Duodenal mucosa (tissue), 2 donors: ENCODE data around the gene ASB6.
"Not testable (repeated sequence)": the region's sequence is repeated elsewhere in the genome, so short reads cannot be mapped to it uniquely, and the experiment has no call there.

Experiments used
- H3K27ac ChIP-seq: one replicate; pipeline ENCODE4 v1.7.0; 2013; ENCODE audit warnings: low read depth, low read length
- H3K27me3 ChIP-seq, 2 donors: one replicate each; pipeline ENCODE4 v1.7.0; 2013; ENCODE audit warnings: low read length in 2 of 2, control low read depth in 1 of 2; ENCODE audit not compliant: insufficient read depth in 2 of 2, control insufficient read depth in 1 of 2
- H3K36me3 ChIP-seq, 2 donors: one replicate each; pipeline ENCODE4 v1.7.0; 2013; ENCODE audit warnings: low read length in 2 of 2, control low read depth in 1 of 2; ENCODE audit not compliant: insufficient read depth in 2 of 2, control insufficient read depth in 1 of 2
- H3K4me1 ChIP-seq, 2 donors: one replicate each; pipeline ENCODE4 v1.7.0; 2013; ENCODE audit warnings: low read length in 2 of 2, control low read depth in 1 of 2; ENCODE audit not compliant: insufficient read depth in 2 of 2, control insufficient read depth in 1 of 2
- H3K4me3 ChIP-seq, 2 donors: one replicate each; pipeline ENCODE4 v1.7.0; 2013; ENCODE audit warnings: low read length in 2 of 2, low read depth in 1 of 2
- H3K9ac ChIP-seq, 2 donors: one replicate each; pipeline ENCODE4 v1.7.0; 2013; ENCODE audit warnings: low read length in 2 of 2, low read depth in 1 of 2
- H3K9me3 ChIP-seq, 2 donors: one replicate each; pipeline ENCODE4 v1.7.0; 2013; ENCODE audit warnings: low read length in 2 of 2, control low read depth in 1 of 2; ENCODE audit not compliant: control insufficient read depth in 1 of 2

Gene ASB6

GRCh38 chr9:129667850-129668249 is 25.9 kb upstream of the ASB6 start:
- Histone ChIP-seq H3K4me3 (no peak overlapping the region), H3K27ac (no peak overlapping the region), H3K27me3 (peaks cover 11% of the 10 kb centered on the region in 2 donors), H3K9ac (no peak overlapping the region), H3K4me1 (no peaks in the 10 kb centered on the region), H3K9me3 (no peaks in the 10 kb centered on the region), H3K36me3 (no peaks in the 10 kb centered on the region)

GRCh38 chr9:129667378-129667777 is 25.4 kb upstream of the ASB6 start:
- Histone ChIP-seq H3K27me3 (peaks cover 11% of the 10 kb centered on the region in 2 donors), H3K9me3 (no peaks in the 10 kb centered on the region), H3K9ac (no peak overlapping the region), H3K27ac (no peak overlapping the region), H3K4me3 (no peak overlapping the region), H3K4me1 (no peaks in the 10 kb centered on the region), H3K36me3 (no peaks in the 10 kb centered on the region)

- no peak overlapping the region for H3K9ac ChIP-seq
- H3K4me1 ChIP-seq: no peaks in the 10 kb centered on the region
- no peaks in the 10 kb centered on the region for H3K36me3 ChIP-seq
- peaks cover 11% of the 10 kb centered on the region in 2 donors for H3K27me3 ChIP-seq
- H3K4me3 ChIP-seq: no peak overlapping the region
- H3K27ac ChIP-seq: no peak overlapping the region
- H3K9me3 ChIP-seq: no peaks in the 10 kb centered on the region
Measured at GRCh38 chr9:129666575-129666974, 24.6 kb upstream of the ASB6 start.

DNA sequence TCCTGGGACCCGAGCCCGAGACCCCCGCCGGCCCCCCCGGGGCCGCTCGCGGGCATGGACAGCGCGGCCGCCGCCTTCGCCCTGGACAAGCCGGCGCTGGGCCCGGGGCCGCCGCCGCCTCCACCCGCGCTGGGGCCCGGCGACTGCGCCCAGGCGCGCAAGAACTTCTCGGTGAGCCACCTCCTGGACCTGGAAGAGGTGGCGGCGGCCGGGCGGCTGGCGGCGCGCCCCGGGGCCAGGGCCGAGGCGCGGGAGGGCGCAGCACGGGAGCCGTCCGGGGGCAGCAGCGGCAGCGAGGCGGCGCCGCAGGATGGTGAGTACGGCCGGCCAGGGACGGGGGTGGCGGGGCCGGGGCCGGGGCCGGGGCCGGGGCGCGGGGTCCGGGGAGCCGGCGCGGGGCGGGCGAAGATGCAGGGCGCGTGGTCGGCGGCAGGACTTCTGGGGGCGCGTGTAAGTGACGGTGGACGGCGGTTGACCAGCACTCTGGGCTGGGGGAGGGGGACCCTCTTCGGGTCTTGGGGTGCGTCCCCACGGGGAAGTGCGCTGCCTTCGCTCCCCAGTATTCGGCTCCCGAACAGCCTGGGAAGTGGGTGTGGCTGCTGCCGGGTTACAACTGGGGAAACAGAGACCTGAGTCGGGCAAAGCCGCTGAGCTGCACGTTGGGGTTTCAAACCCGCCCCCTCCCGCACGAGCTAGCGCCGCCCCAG is 24.0 kb upstream of the ASB6 start:
- Histone ChIP-seq H3K9ac (no peak overlapping the region), H3K27ac (no peak overlapping the region), H3K9me3 (no peaks in the 10 kb centered on the region), H3K4me3 (no peak overlapping the region), H3K4me1 (no peaks in the 10 kb centered on the region), H3K27me3 (peaks cover 11 to 14% of the 10 kb centered on the region in 2 donors), H3K36me3 (no peaks in the 10 kb centered on the region)

DNA sequence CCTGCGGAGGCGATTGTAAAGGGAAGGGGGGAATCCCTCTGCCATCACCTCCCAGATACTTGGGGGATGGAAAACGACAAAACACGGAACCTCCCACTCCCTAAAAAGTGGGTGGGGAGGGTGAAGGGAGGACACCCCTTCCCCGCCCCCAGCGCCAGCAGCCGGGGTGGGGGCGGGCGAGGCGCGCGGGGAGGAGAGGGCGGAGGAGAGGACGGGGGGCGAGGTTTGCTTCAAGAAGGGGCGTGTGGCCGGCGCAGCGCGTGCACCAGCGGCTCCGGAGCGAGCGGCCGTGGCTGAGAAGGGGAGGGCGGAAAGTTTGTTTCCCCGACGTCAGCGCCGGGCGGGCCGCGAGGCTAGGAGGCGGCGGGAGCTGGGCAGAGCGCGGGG is 23.4 kb upstream of the ASB6 start, which contains the start of gene PRRX2:
Gene PRRX2 (plus strand): TSS at position 259 of the 387 bp plus-strand sequence. CDS start 221 bp downstream, outside the sequence.
- H3K27ac ChIP-seq: no peak within 1 kb of the TSS
- peaks cover 11 to 14% of the 10 kb centered on the region in 2 donors for H3K27me3 ChIP-seq
- H3K36me3 ChIP-seq: no peaks in the 10 kb centered on the region
- H3K4me3 ChIP-seq: peak within 1 kb of the TSS; percentile 15 to 16
- H3K9ac ChIP-seq: no peak within 1 kb of the TSS
- H3K4me1 ChIP-seq: no peaks in the 10 kb centered on the region
- no peaks in the 10 kb centered on the region for H3K9me3 ChIP-seq

- no peak overlapping the region for H3K27ac ChIP-seq
- H3K4me1 ChIP-seq: no peaks in the 10 kb centered on the region
- H3K9me3 ChIP-seq: no peaks in the 10 kb centered on the region
- H3K4me3 ChIP-seq: peak overlapping the region; percentile 15 to 16
- H3K9ac ChIP-seq: no peak overlapping the region
- H3K36me3 ChIP-seq: no peaks in the 10 kb centered on the region
- peaks cover 11 to 14% of the 10 kb centered on the region in 2 donors for H3K27me3 ChIP-seq
Measured at GRCh38 chr9:129664746-129665388, 22.9 kb upstream of the ASB6 start.

DNA sequence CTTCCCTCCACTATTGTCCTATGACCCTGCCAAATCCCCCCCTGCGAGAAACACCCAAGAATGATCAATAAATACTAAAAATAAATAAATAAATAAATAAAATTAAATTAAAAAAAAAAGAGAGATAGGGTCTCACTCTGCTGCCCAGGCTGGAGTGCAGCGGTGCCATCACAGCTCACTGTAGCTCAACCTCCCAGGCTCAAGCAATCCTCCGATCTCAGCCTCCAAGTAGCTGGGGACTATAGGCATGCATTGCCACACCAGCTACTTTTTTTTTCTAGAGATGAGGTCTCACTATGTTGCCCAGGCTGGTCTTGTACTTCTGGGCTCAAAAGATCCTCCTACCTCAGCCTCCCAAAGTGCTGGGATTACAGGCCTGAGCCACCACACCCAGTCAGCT is 20.3 kb upstream of the ASB6 start:
- H3K27ac ChIP-seq, H3K36me3 ChIP-seq, H3K9ac ChIP-seq: not testable (repeated sequence)

GRCh38 chr9:129661029-129661428 is 19.1 kb upstream of the ASB6 start:
- no peaks in the 10 kb centered on the region for H3K36me3 ChIP-seq
- no peaks in the 10 kb centered on the region for H3K4me1 ChIP-seq
- H3K27me3 ChIP-seq: peaks cover 3 to 4% of the 10 kb centered on the region in 2 donors
- H3K27ac ChIP-seq: no peak overlapping the region
- no peak overlapping the region for H3K4me3 ChIP-seq
- no peaks in the 10 kb centered on the region for H3K9me3 ChIP-seq
- H3K9ac ChIP-seq: no peak overlapping the region

More for the DNA sequence above, 20.3 kb upstream of the ASB6 start:
- H3K27me3 ChIP-seq, H3K9me3 ChIP-seq, H3K4me3 ChIP-seq, H3K4me1 ChIP-seq: not testable (repeated sequence)

GRCh38 chr9:129656795-129657390 is 14.9 kb upstream of the ASB6 start:
- Histone ChIP-seq H3K9ac (no peak overlapping the region), H3K4me1 (peaks cover 8 to 11% of the 10 kb centered on the region in 2 donors), H3K9me3 (no peaks in the 10 kb centered on the region), H3K4me3 (no peak overlapping the region), H3K27ac (no peak overlapping the region), H3K36me3 (no peaks in the 10 kb centered on the region), H3K27me3 (peaks cover 0 to 3% of the 10 kb centered on the region in 2 donors)

DNA sequence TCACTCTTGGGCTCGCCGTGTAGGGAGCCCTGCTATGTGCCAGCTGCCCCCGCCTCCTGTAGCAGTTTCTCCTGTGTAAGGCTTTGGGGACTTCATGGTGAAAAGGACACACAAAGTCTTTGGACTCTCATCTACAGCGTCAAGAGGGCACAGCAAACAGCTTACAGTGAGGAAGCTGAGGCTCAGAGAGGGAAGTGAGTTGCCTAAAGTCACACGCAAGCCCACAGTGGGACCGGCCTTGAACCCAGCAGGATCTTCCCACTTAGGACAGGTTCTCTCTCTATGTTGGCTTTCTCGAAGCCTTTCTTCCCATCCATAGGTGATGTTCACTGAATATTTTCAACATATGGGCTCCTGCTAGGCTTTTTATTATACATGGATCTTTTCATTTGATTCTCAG is 13.7 kb upstream of the ASB6 start:
- H3K4me3 ChIP-seq: no peak overlapping the region
- no peak overlapping the region for H3K9ac ChIP-seq
- H3K27ac ChIP-seq: no peak overlapping the region
- H3K36me3 ChIP-seq: no peaks in the 10 kb centered on the region
- H3K27me3 ChIP-seq: no peaks in the 10 kb centered on the region
- no peaks in the 10 kb centered on the region for H3K9me3 ChIP-seq
- H3K4me1 ChIP-seq: peaks cover 8 to 11% of the 10 kb centered on the region in 2 donors
